ENCODE data around the gene WDR83. TPM values are rescaled to one million over a fixed set of nuclear protein-coding genes. Genes with fewer than 3 reads are reported as not detected.
A peak's percentile ranks its signal among the peaks of the same experiment; 100 is the strongest.

The WDR83 gene
- total and polyA plus RNA-seq, 2 experiments from 2014 or later = 12.5 to 18.5 TPM

- H3K27ac Mint-ChIP-seq = no peak overlapping the region
- H3K9me2 ChIP-seq (ENCODE audit: insufficient read depth) = no peaks in the 10 kb centered on the region
- TF ChIP-seq EZH2phosphoT487 (IDR thresholded peaks at IDR 0.05; ENCODE audit: unreplicated experiment) = no peak
- TF ChIP-seq ZNF331 (CRISPR knock-in tag; IDR thresholded peaks at IDR 0.05; ENCODE audit: low read depth) = no peak
- TF ChIP-seq ZNF114 (CRISPR knock-in tag; IDR thresholded peaks at IDR 0.05) = no peak
- TF ChIP-seq JUNB (IDR thresholded peaks at IDR 0.05; ENCODE audit: unreplicated experiment) = no peak
- TF ChIP-seq REST (IDR thresholded peaks at IDR 0.05; ENCODE audit: unreplicated experiment) = no peak
- TF ChIP-seq EZH2 (IDR thresholded peaks at IDR 0.05; ENCODE audit: low read depth, unreplicated experiment) = no peak
- no peak for TF ChIP-seq STAT1 (IDR thresholded peaks at IDR 0.05; ENCODE audit: unreplicated experiment)
- TF ChIP-seq ETS1 (IDR thresholded peaks at IDR 0.05) = no peak
- TF ChIP-seq CREB1 (CRISPR knock-in tag; IDR thresholded peaks at IDR 0.05; ENCODE audit: low read depth) = no peak
- no peak for TF ChIP-seq NANOG (IDR thresholded peaks at IDR 0.05; ENCODE audit: borderline replicate concordance)
- 0 out of 4 replicates have a peak, but pooled peaks of 1 of the 2 experiments have one; percentile 4 for TF ChIP-seq CTCF (conservative IDR thresholded peaks at IDR 0.05; ENCODE audit: low read depth in 2 of 2)
- peak; percentile 37; the same call in 1 of the 2 replicates for TF ChIP-seq POLR2AphosphoS5 (IDR thresholded peaks at IDR 0.05; ENCODE audit: low read depth)
- TF ChIP-seq ZNF462 (CRISPR knock-in tag; IDR thresholded peaks at IDR 0.05) = no peak
- peaks cover 2% of the 10 kb centered on the region; the same call in 2 of the 3 replicates for H3K4me1 Mint-ChIP-seq
- H3K27ac ChIP-seq (ENCODE audit: low read depth) = no peak overlapping the region
- peak overlapping the region; percentile 53 for H3K4me3 ChIP-seq
- no peak overlapping the region for H2AFZ ChIP-seq
- H3K36me3 Mint-ChIP-seq (ENCODE audit: low read depth) = peaks cover 21% of the 10 kb centered on the region
- H3F3A ChIP-seq (replicated peaks; ENCODE audit: low read depth) = 0 out of 2 replicates have a peak, but pooled peaks cover 7% of the 10 kb centered on the region
- H3K79me2 ChIP-seq (replicated peaks; ENCODE audit: insufficient read depth) = no peaks in the 10 kb centered on the region
- DNase-seq (ENCODE audit: low spot score) (peak; percentile 88), ATAC-seq (peak; percentile 87)
- H3K27me3 ChIP-seq (ENCODE audit: insufficient read depth) = no peaks in the 10 kb centered on the region
- H3K9me3 Mint-ChIP-seq = peaks cover 8% of the 10 kb centered on the region
- peaks cover 17% of the 10 kb centered on the region for H3K27me3 Mint-ChIP-seq (ENCODE audit: insufficient read depth, low read depth, poor library complexity)
- no peak overlapping the region; the same call in 2 of the 3 replicates for H3K4me3 Mint-ChIP-seq
- peak overlapping the region; percentile 77 for H3K4me2 ChIP-seq
- H4K20me1 ChIP-seq (replicated peaks; ENCODE audit: insufficient read depth) = no peaks in the 10 kb centered on the region
- no peaks in the 10 kb centered on the region for H3K4me1 ChIP-seq (ENCODE audit: insufficient read depth)
- H3K36me3 ChIP-seq (ENCODE audit: insufficient read depth) = no peaks in the 10 kb centered on the region
Measured at GRCh38 chr19:12647490-12648071, 19.0 kb upstream of the WDR83 start.
